AG10803 (cell line): ENCODE measurements around the gene CTSD.
A peak's percentile ranks its signal among the peaks of the same experiment; 100 is the strongest.

Source experiments
- DNase-seq: peaks from one replicate; pipeline ENCODE4 v3.0.0; 2010; ENCODE audit warnings: low read depth
- H3K4me3 ChIP-seq: 2 replicates; pipeline ENCODE4 v1.5.1; 2011; ENCODE audit warnings: mild to moderate bottlenecking, low read length, control low read depth
- TF ChIP-seq, protein P1 (sequence below): conservative IDR thresholded peaks from 2 replicates; pipeline ENCODE4 v1.5.1; 2011; ENCODE audit warnings: mild to moderate bottlenecking, low read length, control low read depth, inconsistent platforms

The CTSD gene

GRCh38 chr11:1732418-1733008 is 31.2 kb downstream of the CTSD start:
- TF ChIP-seq, protein P1, sequence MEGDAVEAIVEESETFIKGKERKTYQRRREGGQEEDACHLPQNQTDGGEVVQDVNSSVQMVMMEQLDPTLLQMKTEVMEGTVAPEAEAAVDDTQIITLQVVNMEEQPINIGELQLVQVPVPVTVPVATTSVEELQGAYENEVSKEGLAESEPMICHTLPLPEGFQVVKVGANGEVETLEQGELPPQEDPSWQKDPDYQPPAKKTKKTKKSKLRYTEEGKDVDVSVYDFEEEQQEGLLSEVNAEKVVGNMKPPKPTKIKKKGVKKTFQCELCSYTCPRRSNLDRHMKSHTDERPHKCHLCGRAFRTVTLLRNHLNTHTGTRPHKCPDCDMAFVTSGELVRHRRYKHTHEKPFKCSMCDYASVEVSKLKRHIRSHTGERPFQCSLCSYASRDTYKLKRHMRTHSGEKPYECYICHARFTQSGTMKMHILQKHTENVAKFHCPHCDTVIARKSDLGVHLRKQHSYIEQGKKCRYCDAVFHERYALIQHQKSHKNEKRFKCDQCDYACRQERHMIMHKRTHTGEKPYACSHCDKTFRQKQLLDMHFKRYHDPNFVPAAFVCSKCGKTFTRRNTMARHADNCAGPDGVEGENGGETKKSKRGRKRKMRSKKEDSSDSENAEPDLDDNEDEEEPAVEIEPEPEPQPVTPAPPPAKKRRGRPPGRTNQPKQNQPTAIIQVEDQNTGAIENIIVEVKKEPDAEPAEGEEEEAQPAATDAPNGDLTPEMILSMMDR: no peak

DNA sequence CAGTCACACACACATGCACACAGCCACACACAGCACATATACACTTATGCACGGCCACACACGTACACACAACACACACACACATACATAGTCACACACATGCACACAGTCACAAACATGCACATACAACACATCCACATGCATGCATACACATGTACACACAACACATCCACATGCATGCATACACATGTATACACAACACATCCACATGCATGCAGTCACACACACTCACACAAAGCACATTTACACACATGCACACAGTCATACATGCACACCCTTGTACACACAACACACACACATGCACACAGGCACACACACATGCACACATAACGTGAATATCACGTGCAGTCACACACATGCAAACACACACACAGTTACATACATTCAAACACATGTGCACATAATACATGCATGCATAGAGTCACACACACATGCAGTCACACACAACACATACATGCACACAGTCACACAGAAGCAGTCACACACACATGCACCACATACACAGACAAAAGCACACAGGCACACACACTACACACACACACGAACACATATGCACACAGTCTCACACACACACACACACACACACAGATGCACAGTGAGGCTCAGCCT is 32.2 kb downstream of the CTSD start:
- DNase-seq: no peak
- TF ChIP-seq, protein P1: no peak
- H3K4me3 ChIP-seq: no peak overlapping the region

More at GRCh38 chr11:1732418-1733008, 31.2 kb downstream of the CTSD start:
- no peak overlapping the region for H3K4me3 ChIP-seq
- no peak for DNase-seq

DNA sequence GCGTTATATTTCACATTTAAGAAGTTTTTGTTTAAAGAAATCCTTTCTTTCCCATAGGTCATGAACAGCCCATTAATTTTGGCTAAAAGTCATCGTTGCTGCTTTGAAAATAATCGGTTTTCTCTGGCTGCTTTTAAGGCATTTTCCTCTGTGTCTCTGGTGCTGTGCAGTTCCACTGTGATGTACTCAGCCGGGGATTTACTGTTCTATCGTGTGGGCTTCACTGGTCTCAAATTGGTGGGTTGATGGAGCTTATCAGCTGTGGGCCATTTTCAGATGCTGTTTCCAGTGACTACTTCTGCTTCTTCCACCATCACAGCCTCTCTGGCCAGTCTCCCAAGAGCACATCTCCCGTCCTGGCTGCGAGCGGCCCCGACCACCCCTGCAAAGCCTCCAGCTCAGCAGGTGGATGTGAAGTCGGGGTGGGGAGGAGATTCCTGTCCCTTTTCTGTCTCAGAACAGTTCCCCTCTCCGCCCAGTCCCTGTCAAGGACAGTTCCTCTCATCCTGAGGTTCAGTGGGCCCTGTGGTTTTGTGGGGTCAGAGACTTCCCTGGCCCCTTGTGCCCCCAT is 33.6 kb downstream of the CTSD start:
- no peak overlapping the region for H3K4me3 ChIP-seq
- TF ChIP-seq, protein P1: no peak
- DNase-seq: no peak

DNA sequence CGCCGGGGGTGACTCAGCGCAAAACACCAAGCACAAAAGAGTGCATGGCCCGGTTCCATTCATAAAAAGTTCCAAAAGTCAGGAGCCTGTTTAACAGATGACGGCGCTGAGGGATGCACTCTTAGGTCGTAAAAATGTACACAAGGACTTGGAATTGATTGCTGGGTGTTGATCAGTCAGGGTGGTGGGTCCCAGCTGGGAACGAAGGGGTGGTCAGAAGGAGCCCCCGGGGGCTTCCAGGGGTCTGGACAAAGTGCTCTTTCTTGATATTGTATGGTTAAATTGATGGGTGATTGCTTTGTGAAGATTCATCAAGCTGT is 34.1 kb downstream of the CTSD start:
- TF ChIP-seq, protein P1: no peak
- H3K4me3 ChIP-seq: peak overlapping the region; percentile 45

DNA sequence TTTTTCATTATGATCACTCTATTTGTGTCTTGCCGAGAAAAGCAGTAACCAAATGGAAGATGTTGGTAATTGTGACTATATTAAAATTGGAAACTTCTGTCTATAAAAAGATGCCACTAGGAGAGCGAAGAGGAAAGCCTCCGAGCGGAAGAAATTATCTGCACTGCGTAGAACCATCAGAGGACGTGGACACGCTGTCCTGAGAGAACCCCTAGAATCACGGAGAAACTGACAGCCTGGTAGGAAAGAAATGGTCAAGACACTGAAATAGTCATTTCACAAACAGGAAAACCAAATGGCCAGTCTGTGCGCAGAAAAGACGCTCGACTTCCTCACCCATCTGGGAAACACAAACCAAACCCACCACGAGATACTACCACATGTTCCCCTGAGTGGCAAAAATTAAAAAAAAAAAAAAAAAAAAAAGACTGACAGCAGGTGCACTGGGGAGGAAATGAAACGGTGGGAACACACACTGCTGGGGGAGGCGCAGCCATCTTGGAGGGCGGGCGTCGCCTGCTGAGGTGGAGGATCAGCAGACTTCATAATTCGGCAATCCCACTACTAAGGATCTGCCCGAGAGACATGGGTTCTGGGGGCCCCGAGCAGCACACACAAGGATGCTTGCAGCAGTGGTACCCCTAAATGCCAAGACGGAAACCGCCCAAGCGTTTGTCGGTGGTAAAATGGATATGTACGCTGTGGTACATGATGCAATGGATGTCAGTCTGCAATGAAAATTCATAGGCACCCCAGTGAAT is 34.6 kb downstream of the CTSD start:
- DNase-seq: no peak
- TF ChIP-seq, protein P1: no peak
- peak overlapping the region; percentile 45 for H3K4me3 ChIP-seq

More for the DNA sequence above, 34.1 kb downstream of the CTSD start:
- DNase-seq: peak; percentile 70

- TF ChIP-seq, protein P1: no peak
- no peak overlapping the region for H3K4me3 ChIP-seq
- DNase-seq: no peak
These were observed 35.4 kb downstream of the CTSD start for GRCh38 chr11:1728301-1728700.
